ENCODE data around the gene GRIN2A.

The GRIN2A gene

DNA sequence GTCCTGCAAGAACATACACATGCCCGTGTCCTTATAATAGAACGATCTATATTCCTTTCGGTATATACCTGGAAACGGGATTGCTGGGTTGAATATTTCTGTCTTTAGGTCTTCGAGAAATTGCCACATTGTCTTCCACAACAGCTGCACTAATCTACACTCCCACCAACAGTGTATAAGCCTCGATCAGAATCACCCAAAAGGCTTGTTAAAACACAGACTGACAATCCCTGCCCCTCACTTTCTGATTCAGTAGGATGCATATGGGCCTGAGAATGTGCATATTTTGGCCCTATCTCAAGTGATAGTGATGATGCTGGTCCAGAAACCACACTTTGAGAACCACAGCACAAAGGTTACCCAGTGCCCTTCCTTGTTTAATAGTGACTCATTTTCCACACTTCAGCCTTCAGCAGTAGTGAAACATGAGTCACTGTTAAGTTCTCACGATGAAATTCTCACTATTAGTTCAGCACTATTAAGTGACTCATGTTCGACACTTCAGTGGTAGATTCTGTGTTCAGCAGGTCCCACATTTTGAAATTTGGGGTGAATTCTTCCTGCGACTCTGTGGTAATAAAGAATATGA lies 215.6 kb downstream of the GRIN2A start:
- DNase-seq (ENCODE audit: low read depth, low spot score), result no peak

DNA sequence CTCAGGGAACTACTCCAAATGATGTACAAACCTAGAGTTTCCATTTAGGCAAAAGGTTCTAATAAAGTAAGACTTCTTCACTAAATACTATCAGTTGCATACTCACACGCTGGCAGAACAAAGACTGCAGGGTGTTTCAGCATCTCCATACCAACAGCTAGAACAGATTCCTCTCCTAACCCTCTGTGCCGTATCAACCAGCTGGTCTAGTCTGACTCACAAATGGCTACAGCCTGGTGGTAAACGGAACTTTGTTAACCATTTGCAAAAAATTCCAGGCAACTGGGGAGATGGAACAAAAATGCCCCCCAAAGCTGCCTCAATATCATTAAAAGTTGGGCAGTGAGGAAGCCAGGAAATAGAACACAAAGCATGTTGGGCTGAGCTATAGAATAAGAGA lies 217.1 kb downstream of the GRIN2A start:
- DNase-seq (ENCODE audit: low read depth, low spot score), result no peak

DNA sequence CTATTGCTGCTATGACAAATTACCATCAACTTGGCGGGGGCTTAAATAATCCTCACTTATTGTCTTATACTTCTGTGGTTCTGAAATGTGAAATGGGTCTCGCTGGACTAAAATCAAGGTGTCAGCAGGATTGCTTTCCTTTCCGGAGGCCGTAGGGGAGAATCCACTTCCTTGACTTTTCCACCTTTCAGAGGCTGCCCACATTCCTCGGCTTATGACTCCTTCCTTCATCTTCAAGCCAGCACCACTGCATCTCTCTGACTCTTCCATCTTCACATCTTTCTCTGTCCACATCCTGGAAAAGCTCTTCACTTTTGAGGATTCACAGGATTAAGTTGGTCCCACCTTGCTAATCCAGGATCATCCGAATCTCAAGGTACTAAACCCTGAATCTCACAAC lies 217.8 kb downstream of the GRIN2A start:
- no peak for DNase-seq (ENCODE audit: low read depth, low spot score)

DNA sequence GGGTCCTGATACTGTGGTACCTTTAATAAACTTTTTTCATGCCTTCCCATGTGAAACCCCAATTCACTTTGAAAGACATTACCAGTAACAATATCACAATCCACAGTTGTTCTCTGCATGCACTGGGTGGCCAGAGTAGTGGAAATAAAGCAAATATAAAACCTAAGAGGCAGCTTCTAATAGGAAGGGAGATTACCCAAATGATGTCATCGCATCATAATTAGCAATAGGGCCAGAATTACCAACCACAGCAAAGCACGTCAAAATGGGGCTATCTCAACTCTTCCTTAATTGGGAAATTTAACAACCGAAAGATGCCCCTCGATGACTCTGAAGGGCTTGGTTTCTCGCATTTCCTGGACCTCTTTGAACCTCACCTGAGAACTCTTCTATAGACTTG lies 224.8 kb downstream of the GRIN2A start:
- no peak for DNase-seq (ENCODE audit: low read depth, low spot score)

DNA sequence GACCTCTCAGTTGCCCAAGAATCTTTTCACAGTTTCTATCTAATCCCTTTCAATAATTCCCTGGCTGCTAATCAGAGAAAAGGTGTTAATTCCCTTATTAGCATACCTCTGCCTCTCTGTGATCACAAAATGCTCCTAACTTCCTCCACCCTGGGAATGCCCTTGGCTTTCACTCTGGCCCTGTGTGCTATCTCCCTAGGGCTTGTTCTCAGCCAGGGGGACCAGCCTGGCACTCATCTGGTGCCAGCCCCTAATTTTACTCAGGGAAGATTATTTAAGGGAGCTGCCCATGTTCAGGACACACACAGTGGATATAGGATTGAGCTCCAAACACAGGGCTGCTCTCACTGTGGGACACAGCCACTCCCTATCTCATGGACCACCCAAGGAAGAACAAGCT lies 225.2 kb downstream of the GRIN2A start:
- DNase-seq (ENCODE audit: low read depth, low spot score), result no peak

DNA sequence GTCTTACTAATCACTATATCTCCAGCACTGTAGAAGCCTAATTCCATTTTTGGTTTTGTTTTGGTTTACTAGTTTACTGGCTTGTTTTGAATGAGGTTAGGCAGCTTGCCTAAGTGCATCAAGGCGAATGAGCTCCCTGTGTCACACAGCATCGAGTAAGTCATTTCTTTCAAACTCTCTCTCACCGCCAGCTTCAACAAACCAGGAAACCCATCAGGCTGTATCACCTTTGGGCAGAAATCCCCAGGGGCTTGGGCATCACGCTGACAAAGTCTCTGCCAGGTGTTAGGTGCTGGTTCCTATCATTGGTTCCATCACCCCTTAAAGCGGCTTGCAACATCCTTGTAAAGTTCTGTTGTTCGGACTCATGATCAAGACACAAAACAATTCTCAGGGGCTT lies 226.6 kb downstream of the GRIN2A start:
- no peak for DNase-seq (ENCODE audit: low read depth, low spot score)

DNA sequence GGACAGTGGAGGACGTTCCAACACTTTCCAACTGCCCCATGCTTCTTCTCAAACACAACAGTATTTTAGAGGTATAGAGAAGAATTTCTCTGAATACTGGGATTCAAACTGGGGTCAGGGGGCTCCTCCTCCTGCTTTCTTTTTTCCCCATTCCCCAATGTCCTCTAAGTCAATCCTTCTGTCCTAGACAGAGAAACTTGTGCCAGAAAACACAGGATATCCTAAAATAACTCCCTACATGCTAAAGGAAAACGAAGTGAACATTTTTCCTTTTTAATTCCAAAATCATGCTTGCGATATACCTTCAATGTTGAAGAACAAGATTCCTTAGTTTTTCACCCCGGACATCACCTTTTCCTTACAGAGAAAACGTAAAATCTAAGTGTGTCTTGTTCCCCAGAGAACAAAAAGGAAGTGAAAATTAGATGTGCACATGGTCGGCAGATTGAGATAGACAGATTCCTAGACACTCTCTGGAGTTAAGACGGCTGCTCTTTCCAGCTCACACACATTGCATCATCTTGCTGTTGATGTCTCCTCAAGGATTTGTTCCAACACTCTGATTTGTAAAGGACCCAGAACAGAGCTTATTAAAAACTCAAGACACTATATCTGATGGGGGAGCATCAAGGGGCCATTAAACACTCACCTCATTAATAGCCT lies 228.2 kb downstream of the GRIN2A start:
- DNase-seq (ENCODE audit: low read depth, low spot score), result no peak

DNA sequence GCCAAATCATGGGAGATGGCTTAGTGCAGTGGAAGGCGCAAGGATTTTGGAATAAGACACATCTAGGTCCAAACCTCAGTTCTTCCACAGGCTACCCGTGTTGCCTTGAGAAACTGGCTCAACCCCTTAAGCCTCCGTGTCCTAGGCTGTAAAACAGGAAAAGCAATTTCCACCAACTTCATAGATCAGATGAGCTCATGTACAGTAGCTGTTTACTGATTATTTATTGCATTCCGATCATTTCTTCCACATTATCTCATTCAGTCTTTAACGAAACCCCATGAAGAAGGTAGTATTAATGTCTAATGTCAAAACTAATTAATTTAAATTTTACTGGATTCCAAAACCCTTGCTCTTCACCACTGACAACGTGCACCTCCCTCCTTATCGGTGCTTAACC lies 231.6 kb downstream of the GRIN2A start:
- DNase-seq (ENCODE audit: low read depth, low spot score), result no peak

DNA sequence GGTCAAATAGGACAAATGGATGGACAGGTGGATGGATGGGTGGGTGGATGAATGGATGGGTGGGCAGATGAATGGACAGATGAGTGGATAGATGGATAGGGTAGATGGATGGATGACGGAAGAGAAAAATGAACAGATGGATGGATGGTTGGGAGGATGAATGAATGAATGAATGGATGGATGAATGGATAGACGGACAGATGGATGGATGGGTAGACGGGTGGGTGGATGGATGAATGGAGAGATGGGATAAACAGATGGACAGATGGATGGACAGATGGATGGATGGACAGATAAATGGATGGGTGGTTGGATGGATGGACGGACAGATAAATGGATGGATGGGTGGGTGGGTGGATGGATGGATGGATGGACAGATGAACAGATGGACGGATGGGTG lies 232.8 kb downstream of the GRIN2A start:
- DNase-seq (ENCODE audit: low read depth, low spot score), result no peak

DNA sequence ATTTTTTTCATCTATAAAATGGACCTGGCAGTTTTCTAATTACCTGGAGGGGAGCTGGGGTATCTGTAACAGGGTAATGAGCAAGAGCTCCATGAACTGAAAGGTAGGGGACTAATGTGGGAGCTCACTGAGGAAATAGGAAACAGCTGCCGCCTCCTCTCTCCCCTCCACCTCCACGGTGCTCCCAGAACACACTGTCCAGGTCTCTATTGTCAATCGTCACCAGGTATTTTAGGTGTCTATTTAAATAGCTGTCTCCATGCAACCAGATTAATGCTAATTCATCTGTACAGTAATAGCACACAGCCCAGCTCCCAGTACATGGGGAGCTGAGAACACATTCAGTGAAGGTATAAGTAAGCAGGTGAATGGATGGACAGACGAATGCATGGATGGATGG lies 233.3 kb downstream of the GRIN2A start:
- DNase-seq (ENCODE audit: low read depth, low spot score), result no peak

DNA sequence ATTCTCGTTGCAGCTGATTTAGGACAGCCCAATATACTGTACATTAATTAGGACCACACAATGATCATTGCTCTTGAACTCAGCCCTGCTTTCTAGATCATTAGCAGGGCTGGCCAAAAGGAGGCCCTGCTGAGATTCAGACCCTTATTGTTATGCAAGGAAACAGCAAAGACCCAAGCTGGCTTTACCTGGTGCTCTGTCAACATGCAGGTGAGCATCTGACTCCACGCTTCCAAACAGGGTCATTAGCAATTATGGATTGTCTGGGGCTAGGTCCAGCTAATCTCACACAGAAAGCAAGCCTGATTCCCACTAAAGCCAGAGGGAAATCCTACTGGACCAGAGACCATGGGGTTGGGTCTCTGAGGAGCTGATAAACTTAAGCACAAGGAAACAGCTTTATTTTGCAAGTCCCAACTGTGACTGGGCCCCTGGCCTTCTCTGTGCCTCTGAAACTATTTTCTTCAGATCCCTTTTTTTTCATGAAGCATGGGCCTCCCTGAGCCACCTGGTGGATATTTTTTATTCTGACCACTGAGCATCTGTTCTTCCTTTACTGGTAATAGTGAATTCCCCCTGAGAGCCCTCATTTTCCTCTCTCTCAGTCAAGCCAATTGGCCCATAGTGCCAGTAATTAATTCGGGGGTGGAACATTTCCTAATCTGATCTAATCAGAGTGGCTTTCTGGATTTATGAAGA lies 236.1 kb downstream of the GRIN2A start:
- no peak for DNase-seq (ENCODE audit: low read depth, low spot score)

DNA sequence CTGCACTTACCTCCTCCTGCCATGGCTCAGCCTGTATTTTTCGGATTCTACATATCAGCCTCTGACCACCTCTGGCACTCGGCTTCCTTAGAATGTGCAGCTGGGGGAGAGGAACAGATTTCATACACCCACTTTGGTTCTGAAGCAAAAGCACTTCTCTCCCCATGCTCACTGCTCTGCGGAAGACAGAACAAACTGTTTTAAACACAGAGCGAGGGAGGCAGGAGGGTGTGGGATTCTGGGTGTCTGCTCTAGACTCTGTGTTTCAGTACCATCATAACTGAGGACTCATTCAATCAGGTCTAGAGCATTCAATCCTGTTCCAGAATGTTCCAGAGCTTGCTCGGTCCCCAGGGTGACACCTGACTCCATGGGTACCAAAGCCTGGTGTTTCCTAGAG lies 239.1 kb downstream of the GRIN2A start:
- no peak for DNase-seq (ENCODE audit: low read depth, low spot score)

DNA sequence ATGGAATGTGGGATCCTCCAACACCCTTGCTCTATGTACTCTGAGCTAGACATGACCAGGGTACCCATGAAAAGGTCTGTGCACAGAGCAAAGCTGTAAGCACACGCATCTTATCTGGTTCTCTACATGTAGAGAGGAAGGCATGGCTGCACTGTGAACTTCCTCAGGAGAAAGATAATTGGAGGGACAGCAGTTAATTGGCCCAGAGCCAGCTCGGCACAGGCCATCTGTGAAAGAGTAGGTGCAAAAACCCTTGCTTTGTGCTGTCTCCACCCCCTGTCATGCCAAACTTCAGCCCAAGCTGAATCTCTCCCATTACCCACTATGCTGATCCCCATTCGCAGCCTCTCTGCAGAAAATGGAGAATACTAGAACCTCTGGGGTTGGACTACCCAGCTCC lies 241.0 kb downstream of the GRIN2A start:
- no peak for DNase-seq (ENCODE audit: low read depth, low spot score)

DNA sequence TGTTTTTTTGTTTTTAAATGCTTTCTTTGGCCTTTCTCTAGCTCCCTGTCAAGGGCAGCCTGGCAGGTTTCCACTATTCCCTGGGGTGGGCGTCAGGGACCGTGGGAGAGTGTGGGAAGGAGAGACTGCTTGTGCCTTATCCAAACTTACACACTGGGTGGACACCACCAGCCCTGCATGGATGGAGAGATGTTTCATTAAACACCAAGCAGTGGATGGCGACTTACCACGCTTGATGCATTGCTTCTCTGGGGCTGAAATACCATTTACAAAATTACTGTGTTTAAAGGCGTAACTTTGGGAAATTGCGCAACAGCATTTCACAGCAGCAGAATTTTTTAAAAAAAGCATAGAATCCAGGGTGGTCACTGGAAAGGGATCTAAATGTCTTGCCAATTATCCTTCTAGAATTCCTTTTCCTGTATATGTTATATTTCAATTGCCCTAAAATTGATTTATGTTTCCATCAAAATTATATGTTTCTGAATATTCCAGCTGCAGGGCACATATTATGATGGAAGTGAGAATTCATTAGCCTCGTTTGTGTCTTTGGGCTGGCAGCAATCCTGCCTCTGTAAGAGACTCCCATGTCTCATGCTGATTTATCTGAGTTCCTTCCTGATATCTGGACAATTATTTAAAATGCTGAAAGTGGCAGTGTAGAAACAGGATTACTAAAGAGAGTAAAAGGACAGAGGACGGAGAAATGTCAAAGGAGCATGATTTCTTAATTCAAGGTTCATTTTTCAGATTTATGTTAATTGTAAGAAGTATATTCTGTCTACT lies 247.3 kb downstream of the GRIN2A start:
- DNase-seq (ENCODE audit: low read depth, low spot score), result no peak

DNA sequence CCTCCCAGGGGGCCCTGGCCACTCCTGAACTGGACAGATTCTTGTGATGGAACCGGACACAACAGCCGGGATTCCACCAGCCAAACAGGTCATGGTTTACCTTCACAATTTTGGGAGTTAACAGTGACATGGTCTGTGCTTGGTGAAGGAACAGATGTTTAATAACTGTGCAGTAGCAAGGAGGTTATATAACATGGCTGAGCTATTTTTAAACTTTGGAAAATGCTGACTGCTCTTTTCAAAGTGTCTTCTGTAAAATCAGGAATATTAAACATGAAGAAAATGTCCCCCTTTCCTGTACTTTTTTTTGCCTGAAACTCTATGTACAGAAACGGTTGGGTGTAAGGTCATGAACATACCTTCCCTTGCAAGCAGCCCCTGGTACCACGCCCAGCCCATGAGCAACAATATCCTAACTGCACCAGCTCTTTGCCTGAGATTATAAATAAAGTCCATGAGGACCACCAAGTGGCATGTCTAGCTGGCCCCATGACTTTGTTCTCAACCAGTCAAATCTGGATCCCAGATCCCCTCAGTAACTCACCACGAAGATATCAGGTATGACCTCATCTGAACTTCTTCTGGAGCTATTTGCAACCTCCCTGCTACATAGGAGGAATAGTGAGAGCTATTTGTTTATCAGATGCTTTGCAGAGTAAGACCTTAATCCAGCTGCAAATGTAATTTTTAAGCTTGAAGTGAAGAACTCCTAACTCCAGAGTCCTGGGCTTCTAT lies 249.1 kb downstream of the GRIN2A start:
- no peak for DNase-seq (ENCODE audit: low read depth, low spot score)

DNA sequence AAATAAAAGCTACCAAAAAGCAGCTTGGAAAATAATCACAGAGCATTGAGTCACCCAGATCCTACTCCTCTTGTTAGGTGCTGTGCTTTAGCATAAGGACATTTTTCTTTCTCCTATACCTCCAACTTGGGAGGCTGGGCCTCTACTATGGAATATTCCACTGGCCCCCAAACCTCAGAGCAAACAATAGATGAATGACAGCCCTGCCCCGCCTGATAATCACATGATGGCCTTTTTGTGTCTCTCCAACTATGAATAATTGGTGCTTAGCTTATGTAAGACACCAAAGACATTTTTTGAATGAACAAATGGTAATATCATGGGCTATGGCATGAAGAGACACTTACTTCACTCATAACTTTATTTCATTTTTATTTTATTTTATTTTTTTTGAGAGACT lies 250.2 kb downstream of the GRIN2A start:
- no peak for DNase-seq (ENCODE audit: low read depth, low spot score)

DNA sequence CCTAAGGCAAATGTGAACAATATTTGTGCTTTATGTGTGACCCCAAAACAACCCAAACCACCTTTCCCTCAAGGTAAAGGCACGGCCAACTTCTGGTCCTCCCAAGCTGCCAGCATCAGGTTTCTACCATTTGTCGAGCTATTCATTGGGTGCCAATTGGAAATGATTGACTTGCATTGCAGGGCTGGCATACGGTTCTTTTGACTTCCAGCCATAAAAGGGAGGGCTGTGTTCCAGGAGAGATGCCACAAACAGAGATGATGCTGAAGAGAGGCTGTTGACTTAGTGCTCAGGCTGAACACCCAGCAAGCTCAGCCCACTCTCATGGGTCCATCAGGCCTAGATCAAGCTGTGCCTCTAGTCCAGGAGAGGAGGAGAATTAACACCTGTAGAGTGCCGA lies 252.4 kb downstream of the GRIN2A start:
- DNase-seq (ENCODE audit: low read depth, low spot score), result no peak

DNA sequence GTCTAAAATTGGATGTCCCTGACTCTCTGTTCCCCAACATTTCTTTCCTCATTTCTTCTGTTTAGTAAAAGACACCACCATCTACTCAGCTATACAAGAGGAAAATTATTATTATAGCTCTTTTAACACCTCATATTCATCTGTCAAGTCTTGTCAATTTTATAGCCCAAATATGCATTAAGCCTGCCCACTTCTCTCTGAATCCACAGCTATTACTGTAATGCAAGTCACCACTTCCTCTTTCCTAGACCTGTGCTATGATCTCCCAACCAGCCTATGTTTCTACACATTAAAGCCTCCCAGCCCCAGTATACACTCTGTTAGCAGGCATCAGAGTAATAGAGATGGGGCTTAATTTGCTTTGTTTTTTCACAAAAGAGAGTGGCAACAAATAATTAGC lies 252.9 kb downstream of the GRIN2A start:
- DNase-seq (ENCODE audit: low read depth, low spot score), result no peak

DNA sequence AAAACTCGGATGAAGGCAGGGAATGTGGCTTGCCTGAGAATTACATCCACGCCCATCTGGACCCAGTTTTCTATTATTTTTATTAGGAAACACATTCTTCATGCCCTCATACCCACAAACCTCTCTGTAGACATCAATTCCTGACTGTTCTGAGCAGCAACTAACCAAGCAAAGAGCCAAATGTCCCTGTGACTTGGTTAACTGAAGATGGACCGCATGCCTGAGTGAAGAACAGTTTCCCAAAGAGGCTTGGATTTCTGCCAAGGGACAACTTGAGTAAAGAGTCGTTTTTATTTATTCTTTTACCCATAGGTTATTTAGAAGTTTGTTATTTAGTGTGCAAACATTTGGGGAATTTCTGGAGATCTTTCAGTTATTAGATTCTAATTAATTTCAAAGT lies 259.8 kb downstream of the GRIN2A start:
- no peak for DNase-seq (ENCODE audit: low read depth, low spot score)

DNA sequence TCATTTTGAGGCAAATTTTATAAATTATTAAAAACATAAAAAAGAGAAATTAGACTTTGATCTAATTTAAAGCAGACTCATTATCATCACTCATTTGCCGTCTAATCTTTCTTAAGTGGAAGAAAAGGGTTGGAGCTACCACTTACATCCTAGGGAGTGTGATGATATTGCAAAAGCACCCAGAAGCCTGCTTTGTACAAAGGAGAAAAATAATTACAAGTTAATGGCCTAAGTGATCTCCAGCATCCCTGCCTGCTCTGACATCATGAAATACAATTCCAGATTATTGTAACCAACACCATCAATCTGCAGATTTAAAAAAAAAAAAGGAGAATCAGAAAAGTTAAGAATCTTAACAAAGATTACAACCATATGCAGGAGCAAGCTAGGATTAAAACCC lies 260.2 kb downstream of the GRIN2A start:
- no peak for DNase-seq (ENCODE audit: low read depth, low spot score)

DNA sequence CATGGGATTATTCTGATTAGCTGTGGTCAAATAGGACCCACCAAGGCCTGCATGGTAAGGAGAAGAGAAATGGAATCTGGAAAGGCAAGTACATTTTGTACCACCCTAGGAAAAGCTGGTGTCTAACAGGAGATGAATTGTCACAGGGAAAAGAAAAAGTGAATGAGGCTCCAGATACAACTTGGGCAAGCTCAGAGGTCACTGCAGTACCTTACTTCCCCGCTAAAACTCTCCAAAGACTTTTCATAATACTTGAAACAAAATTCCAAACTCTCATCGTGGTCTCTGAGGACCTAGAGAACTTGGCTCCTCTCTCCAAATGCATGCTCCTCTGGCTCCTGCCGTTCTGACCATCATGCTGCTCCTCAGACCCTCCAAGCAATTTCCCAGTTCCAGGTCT lies 262.8 kb downstream of the GRIN2A start:
- DNase-seq (ENCODE audit: low read depth, low spot score), result no peak

DNA sequence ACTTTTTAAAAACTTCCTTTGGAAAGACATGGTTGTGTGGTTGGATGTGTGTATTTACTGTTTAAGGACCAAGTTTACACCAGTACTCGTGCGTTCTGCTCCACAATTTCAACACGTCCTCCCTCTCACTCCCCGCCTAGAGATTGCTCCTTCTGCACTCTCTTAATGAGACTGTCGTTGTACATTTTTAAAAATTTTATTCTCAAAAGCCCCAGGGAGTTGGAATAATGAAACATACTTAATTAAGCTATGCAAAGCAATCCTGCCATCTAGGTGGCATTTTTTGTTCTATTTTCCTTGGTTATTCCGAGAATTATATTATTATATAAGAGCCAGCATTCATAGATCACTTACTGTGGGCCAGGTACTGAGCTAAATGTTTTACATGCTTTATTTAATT lies 264.5 kb downstream of the GRIN2A start:
- DNase-seq (ENCODE audit: low read depth, low spot score), result no peak
